Loucy (cell line): ENCODE measurements around the gene AFF2.

Experiments
- H2AFZ ChIP-seq: fragments of 200-600 bp; sonication (generic); 2 replicates; pipeline ENCODE4 v1.6.0; 2016; ENCODE audit warnings: antibody characterized with exemption, mild to moderate bottlenecking, low read length, moderate library complexity
- H3F3A ChIP-seq: fragments of 200-600 bp; 2 replicates; pipeline ENCODE4 v1.6.0; 2016; ENCODE audit warnings: antibody characterized with exemption, low read depth, mild to moderate bottlenecking
- H3K27me3 ChIP-seq: fragments of 200-600 bp; sonication (generic); 2 replicates; pipeline ENCODE4 v1.6.1; 2014; ENCODE audit warnings: low read length, mild to moderate bottlenecking; ENCODE audit not compliant: insufficient read depth, poor library complexity, severe bottlenecking
- H3K36me3 ChIP-seq: fragments of 200-600 bp; sonication (generic); 2 replicates; pipeline ENCODE4 v1.6.1; 2016; ENCODE audit warnings: low read length; ENCODE audit not compliant: insufficient read depth
- H3K4me1 ChIP-seq: fragments of 200-600 bp; sonication (generic); 2 replicates; pipeline ENCODE4 v1.5.1; 2014; ENCODE audit warnings: low read length, mild to moderate bottlenecking; ENCODE audit not compliant: insufficient read depth, poor library complexity, severe bottlenecking
- H3K4me2 ChIP-seq: fragments of 200-600 bp; sonication (generic); 2 replicates; pipeline ENCODE4 v1.6.0; 2014; ENCODE audit warnings: antibody characterized with exemption, low read length, low read depth, mild to moderate bottlenecking; ENCODE audit not compliant: poor library complexity, severe bottlenecking
- H3K4me3 ChIP-seq: fragments of 200-600 bp; sonication (generic); 2 replicates; pipeline ENCODE4 v1.5.1; 2014; ENCODE audit warnings: low read length, mild to moderate bottlenecking, mixed read lengths; ENCODE audit not compliant: poor library complexity, severe bottlenecking
- H3K79me2 ChIP-seq: fragments of 200-600 bp; sonication (generic); 2 replicates; pipeline ENCODE4 v1.6.1; 2014; ENCODE audit warnings: low read length; ENCODE audit not compliant: insufficient read depth
- H3K9ac ChIP-seq: fragments of 200-600 bp; sonication (generic); 2 replicates; pipeline ENCODE4 v1.6.0; 2014; ENCODE audit warnings: mild to moderate bottlenecking, low read depth, low read length, moderate library complexity; ENCODE audit not compliant: poor library complexity, severe bottlenecking
- H3K9me2 ChIP-seq: fragments of 200-600 bp; sonication (generic); replicated peaks from 2 replicates; pipeline ENCODE4 v1.6.1; 2016; ENCODE audit warnings: low read depth, low read length, mixed read lengths
- H3K9me3 ChIP-seq: fragments of 200-600 bp; sonication (generic); 2 replicates; pipeline ENCODE4 v1.6.1; 2014; ENCODE audit warnings: mild to moderate bottlenecking, antibody characterized with exemption, low read length, low read depth; ENCODE audit not compliant: insufficient read depth
- H4K20me1 ChIP-seq: fragments of 200-600 bp; sonication (generic); 2 replicates; pipeline ENCODE4 v1.6.0; 2014; ENCODE audit warnings: antibody characterized with exemption, low read length, mild to moderate bottlenecking; ENCODE audit not compliant: insufficient read depth, poor library complexity, severe bottlenecking
- EZH2phosphoT487 ChIP-seq: fragments of 200-600 bp; IDR thresholded peaks from 2 replicates; pipeline ENCODE4 v1.6.1; 2018; ENCODE audit warnings: antibody characterized with exemption, mild to moderate bottlenecking, moderate library complexity, borderline replicate concordance
- TF ChIP-seq, protein P1 (sequence below): fragments of 200-600 bp; sonication (generic); conservative IDR thresholded peaks from 2 replicates; pipeline ENCODE4 v1.5.1; 2014; ENCODE audit warnings: mild to moderate bottlenecking, antibody characterized with exemption, low read length

AFF2 gene

GRCh38 chrX:148865277-148866210, 365.1 kb downstream of the AFF2 start:
- Histone ChIP-seq H3K9ac (no peak overlapping the region), H3K4me2 (no peak overlapping the region), H2AFZ (no peak overlapping the region), H4K20me1 (no peaks in the 10 kb centered on the region), H3K9me2 (no peaks in the 10 kb centered on the region), H3K4me3 (no peak overlapping the region), H3K27me3 (no peaks in the 10 kb centered on the region), H3K4me1 (no peaks in the 10 kb centered on the region), H3K36me3 (no peaks in the 10 kb centered on the region), H3K79me2 (no peaks in the 10 kb centered on the region), H3F3A (no peaks in the 10 kb centered on the region), H3K9me3 (no peaks in the 10 kb centered on the region)
- TF ChIP-seq, protein P1, sequence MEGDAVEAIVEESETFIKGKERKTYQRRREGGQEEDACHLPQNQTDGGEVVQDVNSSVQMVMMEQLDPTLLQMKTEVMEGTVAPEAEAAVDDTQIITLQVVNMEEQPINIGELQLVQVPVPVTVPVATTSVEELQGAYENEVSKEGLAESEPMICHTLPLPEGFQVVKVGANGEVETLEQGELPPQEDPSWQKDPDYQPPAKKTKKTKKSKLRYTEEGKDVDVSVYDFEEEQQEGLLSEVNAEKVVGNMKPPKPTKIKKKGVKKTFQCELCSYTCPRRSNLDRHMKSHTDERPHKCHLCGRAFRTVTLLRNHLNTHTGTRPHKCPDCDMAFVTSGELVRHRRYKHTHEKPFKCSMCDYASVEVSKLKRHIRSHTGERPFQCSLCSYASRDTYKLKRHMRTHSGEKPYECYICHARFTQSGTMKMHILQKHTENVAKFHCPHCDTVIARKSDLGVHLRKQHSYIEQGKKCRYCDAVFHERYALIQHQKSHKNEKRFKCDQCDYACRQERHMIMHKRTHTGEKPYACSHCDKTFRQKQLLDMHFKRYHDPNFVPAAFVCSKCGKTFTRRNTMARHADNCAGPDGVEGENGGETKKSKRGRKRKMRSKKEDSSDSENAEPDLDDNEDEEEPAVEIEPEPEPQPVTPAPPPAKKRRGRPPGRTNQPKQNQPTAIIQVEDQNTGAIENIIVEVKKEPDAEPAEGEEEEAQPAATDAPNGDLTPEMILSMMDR: peak; percentile 27; the same call in 1 of the 2 replicates
- no peak for TF ChIP-seq EZH2phosphoT487

- H3K36me3 ChIP-seq: no peaks in the 10 kb centered on the region
- no peaks in the 10 kb centered on the region; the same call in 1 of the 2 replicates for H3K79me2 ChIP-seq
- no peak overlapping the region for H3K4me2 ChIP-seq
- no peak overlapping the region for H3K4me3 ChIP-seq
- no peaks in the 10 kb centered on the region for H3K27me3 ChIP-seq
- peaks cover 11% of the 10 kb centered on the region for H3K4me1 ChIP-seq
- H3K9me3 ChIP-seq: no peaks in the 10 kb centered on the region
- no peaks in the 10 kb centered on the region for H3F3A ChIP-seq
- H3K9me2 ChIP-seq: no peaks in the 10 kb centered on the region
- no peak overlapping the region for H3K9ac ChIP-seq
- no peak for TF ChIP-seq EZH2phosphoT487
- TF ChIP-seq, protein P1: no peak
- no peaks in the 10 kb centered on the region for H4K20me1 ChIP-seq
- H2AFZ ChIP-seq: no peak overlapping the region
Measured at GRCh38 chrX:148867596-148867995, 367.2 kb downstream of the AFF2 start.

DNA sequence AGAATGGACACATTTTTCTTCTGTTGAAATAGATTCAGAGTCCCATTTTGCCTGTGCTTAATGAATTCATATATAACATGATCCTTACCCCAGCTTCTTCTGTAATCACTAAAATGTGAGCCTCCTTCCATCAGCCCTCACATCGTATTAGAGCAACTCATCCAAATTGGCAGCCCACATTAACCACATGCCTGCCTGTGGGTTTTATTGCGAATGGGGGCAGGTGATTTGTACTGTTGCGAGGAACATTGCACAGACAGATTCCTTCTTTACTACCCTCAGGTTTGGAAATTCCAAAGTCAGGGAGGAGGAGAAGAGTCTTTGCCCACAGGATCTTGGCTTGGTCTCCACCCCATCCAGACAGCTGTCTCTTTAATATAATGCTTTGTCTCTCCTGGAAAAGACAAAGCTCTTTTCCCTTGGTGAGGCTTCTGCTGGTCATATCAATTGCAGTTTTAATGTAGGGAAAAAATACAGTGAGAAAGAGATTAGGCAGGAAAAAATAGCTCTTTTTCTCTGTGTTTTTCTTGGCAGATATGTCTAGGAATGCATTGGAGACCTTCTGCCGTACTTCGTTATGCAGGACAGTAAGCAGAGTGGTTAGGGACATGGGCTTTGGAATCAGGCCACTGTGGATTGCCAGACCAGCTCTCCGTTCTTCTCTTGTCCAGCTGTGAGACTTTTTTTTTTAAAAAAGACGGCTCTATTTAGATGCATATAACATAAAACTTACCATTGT, 371.2 kb downstream of the AFF2 start:
- H3K4me3 ChIP-seq: no peak overlapping the region
- H3F3A ChIP-seq: no peaks in the 10 kb centered on the region
- H2AFZ ChIP-seq: no peak overlapping the region
- H3K9ac ChIP-seq: no peak overlapping the region
- TF ChIP-seq EZH2phosphoT487: no peak
- TF ChIP-seq, protein P1: no peak
- no peaks in the 10 kb centered on the region for H3K27me3 ChIP-seq
- H3K9me3 ChIP-seq: no peaks in the 10 kb centered on the region
- no peaks in the 10 kb centered on the region for H3K36me3 ChIP-seq
- H3K9me2 ChIP-seq: no peaks in the 10 kb centered on the region
- peaks cover 11% of the 10 kb centered on the region for H3K4me1 ChIP-seq
- H3K4me2 ChIP-seq: no peak overlapping the region
- no peaks in the 10 kb centered on the region for H4K20me1 ChIP-seq
- no peaks in the 10 kb centered on the region; the same call in 1 of the 2 replicates for H3K79me2 ChIP-seq
